ENCODE results near the gene CSH1. TPM values are rescaled to one million over a fixed set of nuclear protein-coding genes. Genes with fewer than 3 reads are reported as not detected.
A peak's percentile ranks its signal among the peaks of the same experiment; 100 is the strongest.
"Not testable (repeated sequence)": the region's sequence is repeated elsewhere in the genome, so short reads cannot be mapped to it uniquely, and the experiment has no call there.

Gene CSH1
- polyA plus RNA-seq, 6 donors from 2014 or later: not detected

GRCh38 chr17:63922402-63922801, 26.0 kb upstream of the CSH1 start:
- peaks cover 36 to 92% (median 83%) of the 10 kb centered on the region in 3 donors for H3K4me1 Mint-ChIP-seq
- DNase-seq (peak; percentile 80), ATAC-seq (ENCODE audit: low read depth in 2 of 2) (peak; percentile 73)
- H3K36me3 Mint-ChIP-seq, H3K27me3 Mint-ChIP-seq, H3K9me3 Mint-ChIP-seq: not testable (repeated sequence)
- H3K4me3 Mint-ChIP-seq: peak overlapping the region; percentile 69 to 92 (median 78)
- peak overlapping the region; percentile 93 to 100 (median 96) for H3K27ac Mint-ChIP-seq

- peak; percentile 49 for DNase-seq
- H3K27me3 Mint-ChIP-seq; ATAC-seq (ENCODE audit: low read depth in 2 of 2); H3K36me3 Mint-ChIP-seq; H3K9me3 Mint-ChIP-seq: not testable (repeated sequence)
- H3K4me3 Mint-ChIP-seq: peak overlapping the region in 7 of 8 donors; percentile 22 to 77 (median 45)
- H3K27ac Mint-ChIP-seq: peak overlapping the region; percentile 44 to 91 (median 62)
- peaks cover 43 to 92% (median 82%) of the 10 kb centered on the region in 3 donors for H3K4me1 Mint-ChIP-seq
Observed at GRCh38 chr17:63920779-63921178, 24.4 kb upstream of the CSH1 start.

GRCh38 chr17:63920050-63920449, 23.7 kb upstream of the CSH1 start:
- peaks cover 42 to 92% (median 81%) of the 10 kb centered on the region in 3 donors for H3K4me1 Mint-ChIP-seq
- not testable (repeated sequence) for H3K9me3 Mint-ChIP-seq; H3K27me3 Mint-ChIP-seq; H3K36me3 Mint-ChIP-seq; ATAC-seq (ENCODE audit: low read depth in 2 of 2); DNase-seq
- H3K4me3 Mint-ChIP-seq: peak overlapping the region in 7 of 8 donors; percentile 74 to 90 (median 82)
- H3K27ac Mint-ChIP-seq: peak overlapping the region; percentile 78 to 91 (median 88)

GRCh38 chr17:63919311-63919723, 22.9 kb upstream of the CSH1 start:
- DNase-seq: peak; percentile 83
- Mint-ChIP-seq H3K4me1 (peaks cover 38 to 92% (median 80%) of the 10 kb centered on the region in 3 donors), H3K4me3 (peak overlapping the region; percentile 1 to 90 (median 80)), H3K27ac (peak overlapping the region; percentile 58 to 98 (median 92)), H3K36me3 (no peaks in the 10 kb centered on the region), H3K9me3 (no peaks in the 10 kb centered on the region), H3K27me3 (no peaks in the 10 kb centered on the region)
- peak; percentile 37 to 46 for ATAC-seq (ENCODE audit: low read depth in 2 of 2)

- H3K4me3 Mint-ChIP-seq: peak within 1 kb of the TSS; percentile 1 to 90 (median 80)
- not testable (repeated sequence) for DNase-seq; H3K9me3 Mint-ChIP-seq; ATAC-seq (ENCODE audit: low read depth in 2 of 2); H3K27me3 Mint-ChIP-seq; H3K36me3 Mint-ChIP-seq
- peak within 1 kb of the TSS; percentile 58 to 98 (median 92) for H3K27ac Mint-ChIP-seq
- peaks cover 37 to 94% (median 82%) of the 10 kb centered on the region in 3 donors for H3K4me1 Mint-ChIP-seq
Observed at GRCh38 chr17:63918789-63919305, 22.5 kb upstream of the CSH1 start, which contains the start of gene GH1. GH1 (minus strand) TSS chr17:63918839; CDS start chr17:63918776, 63 bp downstream.

GRCh38 chr17:63918305-63918704, 21.9 kb upstream of the CSH1 start:
- Mint-ChIP-seq H3K4me1 (peaks cover 37 to 96% (median 83%) of the 10 kb centered on the region in 3 donors), H3K27me3 (no peaks in the 10 kb centered on the region), H3K9me3 (no peaks in the 10 kb centered on the region), H3K27ac (peak overlapping the region in 3 of 6 donors; percentile 54 to 88 (median 85)), H3K4me3 (no peak overlapping the region), H3K36me3 (no peaks in the 10 kb centered on the region)
- ATAC-seq (ENCODE audit: low read depth in 2 of 2): no peak
- DNase-seq: no peak

- Mint-ChIP-seq H3K9me3 (no peaks in the 10 kb centered on the region), H3K27me3 (no peaks in the 10 kb centered on the region), H3K4me3 (peak overlapping the region in 1 of 8 donors; percentile 22), H3K27ac (peak overlapping the region in 1 of 6 donors; percentile 81), H3K36me3 (no peaks in the 10 kb centered on the region), H3K4me1 (peaks cover 36 to 96% (median 83%) of the 10 kb centered on the region in 3 donors)
- DNase-seq: no peak
- ATAC-seq (ENCODE audit: low read depth in 2 of 2): no peak
Observed at GRCh38 chr17:63917646-63918045, 21.3 kb upstream of the CSH1 start.

- DNase-seq; H3K9me3 Mint-ChIP-seq; H3K36me3 Mint-ChIP-seq; ATAC-seq (ENCODE audit: low read depth in 2 of 2); H3K27me3 Mint-ChIP-seq: not testable (repeated sequence)
- Mint-ChIP-seq H3K4me3 (peak overlapping the region in 1 of 8 donors; percentile 22), H3K27ac (peak overlapping the region in 1 of 6 donors; percentile 73), H3K4me1 (peaks cover 37 to 96% (median 83%) of the 10 kb centered on the region in 3 donors)
Observed at GRCh38 chr17:63917206-63917605, 20.8 kb upstream of the CSH1 start.

GRCh38 chr17:63916566-63917185, 20.3 kb upstream of the CSH1 start:
- peaks cover 38 to 94% (median 84%) of the 10 kb centered on the region in 3 donors for H3K4me1 Mint-ChIP-seq
- H3K36me3 Mint-ChIP-seq: no peaks in the 10 kb centered on the region
- ATAC-seq (ENCODE audit: low read depth in 2 of 2) (no peak), DNase-seq (no peak)
- no peaks in the 10 kb centered on the region for H3K9me3 Mint-ChIP-seq
- peak overlapping the region in 5 of 8 donors; percentile 3 to 86 (median 60) for H3K4me3 Mint-ChIP-seq
- H3K27ac Mint-ChIP-seq: peak overlapping the region in 3 of 6 donors; percentile 3 to 62 (median 35)
- H3K27me3 Mint-ChIP-seq: no peaks in the 10 kb centered on the region

GRCh38 chr17:63915753-63916152, 19.4 kb upstream of the CSH1 start:
- Mint-ChIP-seq H3K4me3 (peak overlapping the region; percentile 3 to 86 (median 64)), H3K4me1 (peaks cover 42 to 90% (median 84%) of the 10 kb centered on the region in 3 donors), H3K27ac (peak overlapping the region; percentile 14 to 92 (median 39))
- not testable (repeated sequence) for H3K36me3 Mint-ChIP-seq, H3K27me3 Mint-ChIP-seq, H3K9me3 Mint-ChIP-seq
- DNase-seq: peak; percentile 62
- ATAC-seq (ENCODE audit: low read depth in 2 of 2): peak; percentile 76 to 78

- no peaks in the 10 kb centered on the region for H3K36me3 Mint-ChIP-seq
- no peak for ATAC-seq (ENCODE audit: low read depth in 2 of 2)
- H3K4me3 Mint-ChIP-seq: peak overlapping the region in 2 of 8 donors; percentile 41 to 43
- no peaks in the 10 kb centered on the region for H3K9me3 Mint-ChIP-seq
- H3K27me3 Mint-ChIP-seq: peaks cover 0 to 4% (median 0%) of the 10 kb centered on the region in 3 donors
- DNase-seq: no peak
- peak overlapping the region in 1 of 6 donors; percentile 87 for H3K27ac Mint-ChIP-seq
- peaks cover 35 to 78% (median 71%) of the 10 kb centered on the region in 3 donors for H3K4me1 Mint-ChIP-seq
Observed at GRCh38 chr17:63914471-63914870, 18.1 kb upstream of the CSH1 start.

- peak; percentile 62 for DNase-seq
- no peaks in the 10 kb centered on the region for H3K36me3 Mint-ChIP-seq
- ATAC-seq (ENCODE audit: low read depth in 2 of 2): peak; percentile 39 to 54
- no peaks in the 10 kb centered on the region for H3K9me3 Mint-ChIP-seq
- peaks cover 0 to 4% (median 0%) of the 10 kb centered on the region in 3 donors for H3K27me3 Mint-ChIP-seq
- peaks cover 29 to 54% (median 51%) of the 10 kb centered on the region in 3 donors for H3K4me1 Mint-ChIP-seq
- no peak overlapping the region for H3K4me3 Mint-ChIP-seq
- peak overlapping the region in 2 of 6 donors; percentile 51 to 94 for H3K27ac Mint-ChIP-seq
Observed at GRCh38 chr17:63911657-63912100, 15.3 kb upstream of the CSH1 start.

GRCh38 chr17:63911041-63911635, 14.8 kb upstream of the CSH1 start, which contains the start of gene CSHL1:
CSHL1 (minus strand) TSS chr17:63911258; CDS start chr17:63911196, 62 bp downstream.
- Mint-ChIP-seq H3K4me3 (no peak within 1 kb of the TSS), H3K27ac (peak within 1 kb of the TSS in 3 of 6 donors; percentile 51 to 94 (median 66)), H3K4me1 (peaks cover 24 to 49% (median 46%) of the 10 kb centered on the region in 3 donors), H3K36me3 (no peaks in the 10 kb centered on the region), H3K9me3 (no peaks in the 10 kb centered on the region), H3K27me3 (peaks cover 0 to 4% (median 0%) of the 10 kb centered on the region in 3 donors)
- ATAC-seq (ENCODE audit: low read depth in 2 of 2) (no peak), DNase-seq (no peak)

Measured in naive B cell (primary cell).